Nephron progenitor cell (in vitro differentiated cells): ENCODE measurements around the gene ZDHHC11.

ENCODE experiments used
- DNase-seq: peaks from one replicate; pipeline ENCODE4 v3.0.0; 2021
- H3K27ac Mint-ChIP-seq: 2 replicates; pipeline ENCODE4 v1.8.0; 2021; ENCODE audit warnings: mild to moderate bottlenecking, moderate library complexity, mixed read lengths
- H3K27me3 Mint-ChIP-seq: 2 replicates; pipeline ENCODE4 v1.8.0; 2021; ENCODE audit warnings: mild to moderate bottlenecking, low read depth, mixed read lengths; ENCODE audit not compliant: poor library complexity
- H3K36me3 Mint-ChIP-seq: 2 replicates; pipeline ENCODE4 v1.8.0; 2021; ENCODE audit warnings: low read depth, mixed read lengths
- H3K4me1 Mint-ChIP-seq: 2 replicates; pipeline ENCODE4 v1.8.0; 2021; ENCODE audit warnings: mixed read lengths
- H3K4me3 Mint-ChIP-seq: 2 replicates; pipeline ENCODE4 v1.8.0; 2021; ENCODE audit warnings: mild to moderate bottlenecking, moderate library complexity, mixed read lengths
- H3K9me3 Mint-ChIP-seq: 2 replicates; pipeline ENCODE4 v1.8.0; 2021; ENCODE audit warnings: mild to moderate bottlenecking, moderate library complexity, mixed read lengths
- CTCF ChIP-seq: fragments of 200-600 bp; sonication (generic); IDR thresholded peaks from 2 replicates; pipeline ENCODE4 v1.5.0; 2021; ENCODE audit warnings: antibody characterized with exemption

ZDHHC11 gene

GRCh38 chr5:886036-886435 lies 35.2 kb upstream of the ZDHHC11 start:
- no peak overlapping the region for H3K27ac Mint-ChIP-seq
- no peaks in the 10 kb centered on the region for H3K27me3 Mint-ChIP-seq
- no peak overlapping the region for H3K4me3 Mint-ChIP-seq
- H3K4me1 Mint-ChIP-seq = peaks cover 6% of the 10 kb centered on the region
- DNase-seq = no peak
- TF ChIP-seq CTCF = no peak
- peaks cover 86% of the 10 kb centered on the region for H3K36me3 Mint-ChIP-seq
- H3K9me3 Mint-ChIP-seq = no peaks in the 10 kb centered on the region

GRCh38 chr5:885529-885928 lies 34.7 kb upstream of the ZDHHC11 start:
- no peak overlapping the region for H3K4me3 Mint-ChIP-seq
- no peak for TF ChIP-seq CTCF
- H3K9me3 Mint-ChIP-seq = no peaks in the 10 kb centered on the region
- no peaks in the 10 kb centered on the region for H3K27me3 Mint-ChIP-seq
- H3K4me1 Mint-ChIP-seq = peaks cover 1% of the 10 kb centered on the region
- no peak overlapping the region for H3K27ac Mint-ChIP-seq
- no peak for DNase-seq
- H3K36me3 Mint-ChIP-seq = peaks cover 88% of the 10 kb centered on the region

- H3K4me1 Mint-ChIP-seq = no peaks in the 10 kb centered on the region
- no peak for DNase-seq
- H3K4me3 Mint-ChIP-seq = no peak overlapping the region
- no peak for TF ChIP-seq CTCF
- H3K27me3 Mint-ChIP-seq = no peaks in the 10 kb centered on the region
- no peaks in the 10 kb centered on the region for H3K9me3 Mint-ChIP-seq
- no peak overlapping the region for H3K27ac Mint-ChIP-seq
- H3K36me3 Mint-ChIP-seq = peaks cover 88% of the 10 kb centered on the region
These were observed 34.3 kb upstream of the ZDHHC11 start for GRCh38 chr5:885127-885442.

GRCh38 chr5:884345-885126 lies 33.8 kb upstream of the ZDHHC11 start:
- Mint-ChIP-seq H3K27ac (no peak overlapping the region), H3K9me3 (no peaks in the 10 kb centered on the region), H3K4me1 (no peaks in the 10 kb centered on the region), H3K36me3 (peaks cover 85% of the 10 kb centered on the region), H3K27me3 (no peaks in the 10 kb centered on the region), H3K4me3 (no peak overlapping the region)
- no peak for TF ChIP-seq CTCF
- DNase-seq = no peak

GRCh38 chr5:883475-884181 lies 32.8 kb upstream of the ZDHHC11 start:
- Mint-ChIP-seq H3K27me3 (no peaks in the 10 kb centered on the region), H3K36me3 (peaks cover 76% of the 10 kb centered on the region), H3K27ac (no peak overlapping the region), H3K4me1 (no peaks in the 10 kb centered on the region), H3K4me3 (no peak overlapping the region), H3K9me3 (no peaks in the 10 kb centered on the region)
- no peak for TF ChIP-seq CTCF
- DNase-seq = no peak
